G401.6 (cell line): ENCODE data around the gene CD200.
"Not testable (repeated sequence)": the region's sequence is repeated elsewhere in the genome, so short reads cannot be mapped to it uniquely, and the experiment has no call there.

Experiments
- FAIRE-seq: peaks from 2 replicates; lab custom pipeline; 2012; peaks lifted over from hg19 to GRCh38; lab: Jason Lieb, UNC

The CD200 gene

GRCh38 chr3:112390783-112391641 lies 58.1 kb downstream of the CD200 start:
- FAIRE-seq, result no peak

- no peak for FAIRE-seq
These were observed 58.7 kb downstream of the CD200 start for GRCh38 chr3:112391648-112392047.

DNA sequence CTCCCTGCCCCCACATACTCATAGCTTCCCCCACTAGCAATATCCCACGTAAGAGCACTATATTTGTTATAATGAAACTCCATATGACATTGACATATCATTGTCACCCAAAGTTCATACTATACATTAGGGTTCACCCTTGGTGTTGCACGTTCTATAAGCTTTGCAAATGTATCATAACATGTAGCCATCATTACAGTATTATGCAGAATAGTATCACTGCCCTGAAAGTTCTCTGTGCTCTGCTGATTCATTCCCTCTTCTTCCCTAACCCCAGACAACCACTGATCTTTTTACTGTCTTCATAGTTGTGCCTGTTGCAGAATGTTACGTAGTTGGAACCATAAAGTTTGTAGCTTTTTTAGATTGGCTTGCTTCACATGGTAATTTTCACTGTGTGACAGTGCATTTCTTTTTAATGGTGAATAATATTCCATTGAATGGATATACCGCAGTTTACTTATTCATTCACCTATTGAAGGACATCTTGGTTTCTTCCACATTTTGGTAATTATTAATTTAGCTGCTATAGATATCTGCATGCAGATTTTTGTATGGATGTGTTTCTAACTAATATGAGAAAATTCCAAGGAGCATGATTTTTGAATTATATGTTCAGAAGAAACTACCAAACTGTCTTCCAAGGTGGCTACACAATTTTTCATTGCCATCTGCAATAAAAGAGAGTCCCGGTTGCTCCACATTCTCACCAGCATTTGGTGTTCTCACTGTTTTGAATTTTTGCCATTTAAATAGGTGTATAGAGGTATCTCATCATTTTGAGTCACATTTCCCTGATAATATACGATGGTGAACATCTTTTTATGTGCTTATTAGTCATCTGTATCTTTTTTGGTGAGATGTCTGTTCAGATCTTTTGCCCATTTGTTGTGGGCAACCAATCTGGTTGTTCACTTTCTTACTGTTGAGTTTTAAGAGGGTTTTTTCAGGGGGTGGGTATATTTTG lies 59.7 kb downstream of the CD200 start:
- no peak for FAIRE-seq

DNA sequence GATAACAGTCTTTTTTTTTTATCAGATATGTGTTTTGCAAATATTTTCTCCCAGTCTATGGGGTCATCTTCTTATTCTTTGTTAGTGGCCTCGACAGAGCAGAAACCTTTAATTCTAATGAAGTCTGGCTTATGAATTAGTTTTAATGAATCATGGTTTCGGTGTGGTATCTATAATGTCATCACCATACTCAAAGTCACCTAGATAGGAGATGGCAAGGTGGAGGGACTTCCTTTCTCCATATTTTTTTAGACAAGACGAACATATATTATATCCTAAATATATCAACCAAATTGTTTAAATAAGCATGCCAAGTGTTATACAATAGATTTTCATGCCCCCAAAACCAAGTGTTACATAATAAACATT lies 60.4 kb downstream of the CD200 start:
- FAIRE-seq, result no peak

DNA sequence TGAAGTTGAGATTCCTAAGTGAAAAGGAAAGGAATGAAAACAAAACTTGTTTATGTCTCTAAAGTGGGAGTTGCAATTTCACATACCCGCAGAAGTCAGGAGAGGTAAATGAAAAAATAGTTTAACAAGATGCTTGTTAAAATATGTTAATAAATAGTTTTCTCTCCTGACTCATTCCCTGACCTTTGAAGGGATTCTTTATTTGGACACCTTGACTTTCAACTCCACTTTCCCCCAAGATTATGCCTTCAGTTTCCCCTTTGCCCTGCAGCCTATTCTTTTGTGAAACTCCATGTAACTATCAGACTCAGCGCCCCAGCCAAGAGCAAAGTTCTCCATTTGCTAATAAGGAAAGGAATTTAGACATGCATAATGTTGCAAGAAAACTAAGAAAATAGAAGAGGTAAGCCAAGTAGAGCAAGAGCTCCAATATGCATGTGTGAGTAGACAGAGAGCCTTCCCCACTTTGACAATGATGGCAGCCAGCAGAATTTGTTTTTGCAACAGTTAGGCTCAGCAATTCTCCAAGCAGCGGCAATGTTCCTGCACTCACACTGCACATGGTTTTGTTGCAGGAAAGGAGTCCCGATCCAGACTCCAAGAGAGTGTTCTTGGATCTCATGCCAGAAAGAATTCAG lies 61.2 kb downstream of the CD200 start:
- no peak for FAIRE-seq

DNA sequence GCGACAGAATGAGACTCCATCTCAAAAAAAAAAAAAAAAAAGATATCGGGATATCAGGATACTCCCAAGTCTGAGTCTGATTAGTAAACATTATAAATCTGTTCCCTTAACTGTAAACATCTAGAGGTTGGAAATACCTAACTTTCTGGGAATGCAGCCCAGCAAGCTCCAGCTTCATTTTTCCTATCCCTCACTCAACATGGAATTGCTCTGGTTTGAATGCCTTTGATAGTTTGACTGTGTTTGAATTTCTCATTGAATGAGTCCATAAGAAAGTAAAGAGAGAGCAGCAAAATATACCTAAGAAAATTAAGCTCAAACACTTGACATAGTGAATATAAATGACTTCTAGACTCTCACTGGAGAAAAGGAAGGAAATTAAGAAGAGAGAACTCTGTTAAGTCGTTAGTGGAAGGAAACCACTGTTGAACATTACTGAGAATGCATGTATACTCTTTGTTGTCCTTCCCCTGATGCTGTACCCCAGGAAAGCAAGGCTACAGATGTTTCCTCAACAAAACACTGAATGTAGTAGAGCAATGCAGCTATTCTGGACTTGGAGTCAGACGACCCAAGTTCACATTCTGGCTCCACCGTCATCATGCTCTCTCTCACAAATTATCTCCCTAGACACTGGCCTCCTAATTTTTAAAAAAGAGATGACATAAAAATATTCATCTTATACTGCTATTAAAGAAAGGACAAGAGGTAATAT lies 62.4 kb downstream of the CD200 start:
- FAIRE-seq, result no peak

GRCh38 chr3:112395896-112396290 lies 62.9 kb downstream of the CD200 start:
- no peak for FAIRE-seq

- no peak for FAIRE-seq
These were observed 64.6 kb downstream of the CD200 start for GRCh38 chr3:112397556-112397955.

GRCh38 chr3:112399064-112399463 lies 66.1 kb downstream of the CD200 start:
- no peak for FAIRE-seq

DNA sequence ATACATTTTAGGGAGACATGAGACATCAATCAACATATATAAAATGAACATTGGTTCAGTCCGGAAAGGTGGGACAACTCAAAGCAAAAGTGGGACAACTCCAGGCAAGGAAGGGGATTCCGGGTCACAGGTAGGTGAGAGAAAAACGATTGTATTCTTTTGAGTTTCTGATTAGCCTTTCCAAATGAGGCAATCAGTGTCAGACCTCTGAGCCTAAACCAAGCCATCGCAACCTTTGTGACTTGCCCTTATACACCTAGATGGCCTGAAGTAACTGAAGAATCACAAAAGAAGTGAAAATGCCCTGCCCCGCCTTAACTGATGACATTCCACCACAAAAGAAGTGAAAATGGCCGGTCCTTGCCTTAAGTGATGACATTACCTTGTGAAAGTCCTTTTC lies 66.6 kb downstream of the CD200 start:
- FAIRE-seq, result not testable (repeated sequence)

GRCh38 chr3:112400317-112400716 lies 67.4 kb downstream of the CD200 start:
- FAIRE-seq, result not testable (repeated sequence)

- FAIRE-seq, result no peak
These were observed 68.7 kb downstream of the CD200 start for GRCh38 chr3:112401617-112402016.

DNA sequence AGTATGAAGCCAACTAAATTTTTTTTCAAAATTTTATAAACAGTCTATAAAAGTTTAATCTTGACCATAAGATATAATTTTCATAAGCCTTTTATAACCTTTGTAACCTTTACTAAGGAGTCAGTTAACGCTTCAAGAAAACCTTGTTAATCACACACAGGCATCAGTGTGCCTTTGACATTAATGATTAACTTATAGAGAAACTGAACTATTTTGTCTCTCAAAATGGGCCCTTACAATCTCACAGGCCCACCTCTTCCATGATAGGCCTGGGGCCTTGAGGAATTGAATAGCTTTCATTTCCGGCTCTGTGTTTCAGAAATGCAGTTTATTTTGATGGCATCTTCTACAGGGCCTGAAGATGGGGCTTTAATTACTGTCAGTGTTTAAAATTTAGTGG lies 70.1 kb downstream of the CD200 start:
- FAIRE-seq, result no peak

DNA sequence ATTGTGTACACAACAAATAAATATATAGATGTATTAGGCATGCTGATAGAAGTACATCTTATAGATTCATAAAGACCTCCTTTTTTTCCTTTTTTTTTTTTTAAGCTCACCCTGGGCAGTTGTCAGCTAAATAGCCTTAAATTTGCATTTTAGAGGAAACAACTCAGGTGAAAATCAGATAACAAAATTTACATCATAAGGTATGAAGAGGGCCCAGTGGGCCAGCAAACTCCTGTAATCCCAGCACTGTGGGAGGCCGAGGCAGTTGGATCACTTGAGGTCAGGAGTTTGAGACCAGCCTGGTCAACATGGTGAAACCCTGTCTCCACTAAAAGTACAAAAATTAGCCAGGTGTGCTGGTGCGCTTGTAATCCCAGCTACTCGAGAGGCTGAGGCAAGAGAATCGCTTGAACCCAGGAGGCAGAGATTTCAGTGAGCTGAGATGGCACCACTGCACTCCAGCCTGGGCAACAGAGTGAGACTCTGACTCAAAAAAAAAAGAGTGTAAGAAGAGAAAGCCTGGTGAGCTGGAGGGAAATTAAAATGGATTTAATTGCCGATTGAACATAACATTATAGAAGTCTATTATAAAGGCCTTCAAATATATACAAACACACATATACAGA lies 72.1 kb downstream of the CD200 start:
- not testable (repeated sequence) for FAIRE-seq

- FAIRE-seq, result no peak
These were observed 72.9 kb downstream of the CD200 start for GRCh38 chr3:112405845-112406244.

DNA sequence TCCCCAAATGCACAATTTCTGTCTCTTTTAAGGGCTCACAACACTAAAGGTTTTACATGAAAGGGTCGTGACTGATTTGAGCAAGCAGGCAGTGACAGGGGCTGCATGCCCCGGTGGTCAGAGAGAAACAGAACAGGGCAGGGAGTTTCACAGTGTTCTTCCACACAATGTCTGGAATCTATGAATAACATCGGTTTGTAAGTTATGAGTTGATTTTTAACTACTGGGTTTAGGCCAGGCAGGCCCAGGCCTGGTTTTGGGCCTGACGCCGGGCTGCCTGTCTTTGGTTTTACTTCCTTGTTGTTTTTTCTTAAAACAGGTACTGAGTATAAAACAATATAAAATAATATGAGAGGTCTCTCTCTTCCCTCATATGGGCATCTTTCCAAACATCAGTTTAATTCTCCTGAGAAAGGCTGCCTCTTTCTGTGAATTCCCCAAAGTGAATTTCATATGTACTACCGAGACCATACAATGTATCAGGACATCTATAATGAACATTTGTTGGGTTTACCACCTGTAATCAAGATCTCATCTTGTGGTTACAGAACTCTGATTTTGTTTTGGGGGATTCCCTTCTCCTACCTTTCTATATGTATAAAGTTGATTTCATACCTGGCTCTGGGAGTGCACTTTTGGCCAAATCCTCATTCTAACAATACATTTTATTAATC lies 74.4 kb downstream of the CD200 start:
- no peak for FAIRE-seq

DNA sequence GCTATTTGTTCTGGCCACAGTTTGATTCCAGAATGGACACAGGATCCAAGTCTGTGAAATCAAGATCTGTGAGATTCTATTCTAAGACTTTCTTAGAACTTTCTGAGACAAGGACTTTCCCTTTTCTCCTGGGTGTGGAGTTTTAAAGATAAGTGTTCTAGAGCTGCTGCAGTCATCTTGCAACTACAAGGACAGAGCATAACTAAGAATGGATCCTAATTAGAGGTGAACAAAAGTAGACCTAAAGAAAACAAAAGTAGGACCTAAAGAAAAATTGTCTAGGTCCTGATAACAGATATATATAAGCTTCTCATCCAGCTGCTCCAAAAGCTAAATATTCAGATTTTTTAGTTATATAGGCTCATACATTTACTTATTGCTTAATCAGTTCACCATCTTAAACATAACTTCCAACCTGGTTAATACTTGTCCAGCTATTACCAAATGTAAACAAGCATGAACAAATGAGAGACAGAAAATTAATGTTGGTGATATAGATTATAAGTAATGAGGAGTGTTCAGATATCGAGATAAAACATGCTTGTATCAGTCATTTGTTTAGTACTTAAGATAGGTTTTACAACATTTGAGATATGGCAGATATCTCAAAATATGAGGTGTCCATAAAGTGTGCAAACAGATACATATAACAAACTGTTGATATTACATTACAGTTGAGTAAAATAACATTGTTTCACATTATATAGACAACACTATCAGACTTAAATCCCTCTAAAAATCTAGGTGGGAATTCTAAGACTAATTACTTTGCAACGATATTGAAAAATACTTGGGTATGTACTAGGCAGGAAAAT lies 75.1 kb downstream of the CD200 start:
- no peak for FAIRE-seq

GRCh38 chr3:112409041-112409440 lies 76.1 kb downstream of the CD200 start:
- no peak for FAIRE-seq

DNA sequence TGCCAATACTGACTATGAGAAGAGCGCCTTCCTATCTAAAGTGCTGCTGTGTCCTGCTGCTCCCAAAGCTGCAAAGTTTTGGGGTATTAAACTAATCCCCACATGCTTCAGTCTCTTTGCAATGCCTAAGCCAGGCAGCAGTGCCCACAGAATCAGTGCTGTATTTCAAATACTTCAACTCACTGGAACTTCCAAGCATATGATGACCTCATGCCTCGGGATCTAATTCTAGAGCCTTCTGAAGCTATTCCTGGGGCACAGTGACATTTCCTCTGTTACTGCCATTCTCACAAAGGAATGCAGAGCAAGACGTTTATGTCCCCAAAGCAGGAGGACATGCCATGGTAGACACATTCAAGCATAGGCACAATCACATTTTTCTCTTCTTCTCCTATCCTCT lies 78.5 kb downstream of the CD200 start:
- FAIRE-seq, result no peak
